SK-N-SH (cell line): ENCODE data around the gene MAP4K1. TPM values are rescaled to one million over a fixed set of nuclear protein-coding genes. Genes with fewer than 3 reads are reported as not detected.

Experiments
- CTCF ChIA-PET: fragments of 300-600, 350-600 bp; formaldehyde crosslinking; extraction: SDS; loops from one replicate; lab custom pipeline; 2021; lab: Yijun Ruan, JAX
- POLR2A ChIA-PET: fragments of 350-600 bp; sonication (Branson Sonifier 250); formaldehyde crosslinking; extraction: SDS; loops from one replicate; lab custom pipeline; 2020; ENCODE audit warnings: antibody characterized with exemption, inconsistent platforms; lab: Yijun Ruan, JAX
- DNase-seq: peaks from one replicate; pipeline ENCODE4 v3.0.0; 2012
- H2AFZ ChIP-seq: fragments of 200-600 bp; sonication (generic); 2 replicates; pipeline ENCODE4 v1.8.1; 2016; ENCODE audit warnings: antibody characterized with exemption, mild to moderate bottlenecking, low read depth
- H3F3A ChIP-seq: fragments of 200-600 bp; sonication (generic); replicated peaks from 2 replicates; pipeline ENCODE3; 2016; ENCODE audit warnings: antibody characterized with exemption, mild to moderate bottlenecking; ENCODE audit not compliant: insufficient read depth
- H3K27ac ChIP-seq, 2 experiments: fragments of 200-500 bp in 1 of 2; fragments of 200-600 bp in 1 of 2; sonication (Bioruptor generic) in 1 of 2; sonication (generic), shearing (Covaris generic) in 1 of 2; 2 replicates each; pipeline versions ENCODE4 v1.5.1 to v1.6.1; 2014 to 2016; ENCODE audit warnings: low read depth in 2 of 2, inconsistent platforms in 1 of 2, low read length in 1 of 2, mild to moderate bottlenecking in 1 of 2, mixed read lengths in 1 of 2
- H3K27me3 ChIP-seq: fragments of 200-600 bp; sonication (generic), shearing (Covaris generic); 2 replicates; pipeline ENCODE4 v1.6.1; 2016; ENCODE audit warnings: mixed run types; ENCODE audit not compliant: insufficient read depth
- H3K36me3 ChIP-seq, 2 experiments: fragments of 200-500 bp in 1 of 2; fragments of 200-600 bp in 1 of 2; sonication (Bioruptor generic) in 1 of 2; sonication (generic) in 1 of 2; replicated peaks in 1 of 2; 2 replicates each; pipeline versions ENCODE3 to v1.5.1; 2014 to 2016; ENCODE audit warnings: low read length in 1 of 2, mild to moderate bottlenecking in 1 of 2; ENCODE audit not compliant: insufficient read depth in 2 of 2, control insufficient read depth in 1 of 2
- H3K4me1 ChIP-seq, 2 experiments: fragments of 200-500 bp in 1 of 2; fragments of 200-600 bp in 1 of 2; sonication (Bioruptor generic) in 1 of 2; sonication (generic), shearing (Covaris generic) in 1 of 2; 2 replicates each; pipeline versions ENCODE4 v1.5.1 to v1.6.1; 2014 to 2016; ENCODE audit warnings: low read depth in 1 of 2, low read length in 1 of 2, mixed run types in 1 of 2; ENCODE audit not compliant: insufficient read depth in 2 of 2, control insufficient read depth in 1 of 2
- H3K4me2 ChIP-seq: fragments of 200-600 bp; sonication (generic), shearing (Covaris generic); 2 replicates; pipeline ENCODE4 v1.6.1; 2017; ENCODE audit warnings: mixed run types
- H3K4me3 ChIP-seq, 2 experiments: fragments of 200-500 bp in 1 of 2; fragments of 200-600 bp in 1 of 2; sonication (Bioruptor generic) in 1 of 2; sonication (generic), shearing (Covaris generic) in 1 of 2; 2 replicates each; pipeline versions ENCODE4 v1.5.1 to v1.8.1; 2014 to 2016; ENCODE audit warnings: low read depth in 2 of 2, inconsistent platforms in 1 of 2, low read length in 1 of 2, mild to moderate bottlenecking in 1 of 2, mixed read lengths in 1 of 2, moderate library complexity in 1 of 2
- H3K79me2 ChIP-seq: fragments of 200-600 bp; sonication (generic); 2 replicates; pipeline ENCODE4 v1.8.1; 2017; ENCODE audit warnings: mild to moderate bottlenecking; ENCODE audit not compliant: insufficient read depth
- H3K9ac ChIP-seq: fragments of 200-600 bp; sonication (generic); 2 replicates; pipeline ENCODE4 v1.6.1; 2017; ENCODE audit warnings: mixed run types
- H3K9me2 ChIP-seq: fragments of 200-600 bp; sonication (generic); 2 replicates; pipeline ENCODE4 v1.6.1; 2017; ENCODE audit warnings: mixed run types
- H3K9me3 ChIP-seq: fragments of 200-600 bp; sonication (generic); 2 replicates; pipeline ENCODE4 v1.6.1; 2017; ENCODE audit warnings: mixed run types, mild to moderate bottlenecking, moderate library complexity
- H4K20me1 ChIP-seq: fragments of 200-600 bp; sonication (generic); 2 replicates; pipeline ENCODE4 v1.6.1; 2017; ENCODE audit warnings: mild to moderate bottlenecking, mixed run types; ENCODE audit not compliant: insufficient read depth
- CHD2 ChIP-seq: fragments of 150-350 bp; IDR thresholded peaks from 2 replicates; pipeline ENCODE4 v1.6.1; 2018; ENCODE audit warnings: low read length; ENCODE audit not compliant: partially characterized antibody
- EZH2phosphoT487 ChIP-seq: fragments of 200-600 bp; sonication (generic); IDR thresholded peaks from 2 replicates; pipeline ENCODE4 v1.6.1; 2017; ENCODE audit warnings: low read depth, mixed run types, mild to moderate bottlenecking, antibody characterized with exemption, moderate library complexity, borderline replicate concordance
- FOXJ3 ChIP-seq: sonication (generic); formaldehyde crosslinking; IDR thresholded peaks from 2 replicates; pipeline ENCODE4 v1.5.1; 2020; ENCODE audit warnings: mild to moderate bottlenecking, missing genetic modification reagents
- FOXM1 ChIP-seq: IDR thresholded peaks from 2 replicates; pipeline ENCODE4 v1.4.0; 2012; ENCODE audit warnings: low read depth, mild to moderate bottlenecking
- TEAD4 ChIP-seq: IDR thresholded peaks from 2 replicates; pipeline ENCODE4 v1.4.0; 2012; ENCODE audit warnings: mild to moderate bottlenecking, borderline replicate concordance; ENCODE audit not compliant: insufficient read depth
- YY1 ChIP-seq: IDR thresholded peaks from 2 replicates; pipeline ENCODE4 v1.4.0; 2012; ENCODE audit warnings: low read depth, mild to moderate bottlenecking
- WGBS: methylation state at CpG from one replicate; pipeline ENCODE4 v1.1.6; 2017; ENCODE audit warnings: low lambda C conversion rate; 5-methylcytosine and 5-hydroxymethylcytosine counted together
- polyA plus RNA-seq, 3 experiments: library from polyadenylated mRNA; depleted of rRNA; stranded (reverse); fragments of >200 nt; gene quantifications; 2 replicates each; pipeline ENCODE4 v1.2.3, GENCODE V29; 2012
- TF ChIP-seq, protein P1 (sequence below): IDR thresholded peaks from 2 replicates; pipeline ENCODE4 v1.4.0; 2012; ENCODE audit warnings: low read depth, borderline replicate concordance
- TF ChIP-seq, protein P2 (sequence below): fragments of 200-600 bp; sonication (generic); IDR thresholded peaks from 2 replicates; pipeline ENCODE4 v1.6.1; 2017; ENCODE audit warnings: antibody characterized with exemption, mild to moderate bottlenecking, moderate library complexity
- TF ChIP-seq, protein P3 (sequence below): IDR thresholded peaks from 2 replicates; pipeline ENCODE4 v1.6.1; 2012; ENCODE audit warnings: mild to moderate bottlenecking, low read depth, low read length, moderate library complexity
- TF ChIP-seq, protein P4 (sequence below): IDR thresholded peaks from 2 replicates; pipeline ENCODE4; 2012

The MAP4K1 gene
- polyA plus RNA-seq, 1 of the 3 experiments (the other 2 are of a cell fraction): 0.31 TPM

DNA sequence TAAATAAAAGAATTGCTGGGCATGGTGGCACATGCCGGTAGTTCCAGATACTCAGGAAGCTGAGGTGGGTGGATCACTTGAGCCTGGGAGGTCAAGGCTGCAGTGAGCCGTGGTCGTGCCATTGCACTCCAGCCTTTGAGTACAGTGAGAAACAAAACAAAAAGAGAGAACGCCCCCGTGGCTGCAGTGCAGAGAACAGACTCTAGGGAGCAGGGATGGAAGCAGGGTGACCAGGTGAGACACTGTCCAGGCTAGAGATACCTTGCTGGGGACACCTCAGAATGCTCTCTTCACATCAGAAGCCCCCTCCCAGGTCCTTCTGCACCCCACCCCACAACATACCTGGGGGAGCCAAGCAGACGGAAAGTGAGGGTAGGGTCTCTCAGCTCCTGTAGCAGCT lies 24.8 kb downstream of the MAP4K1 start:
- no peaks in the 10 kb centered on the region for H3K9me2 ChIP-seq
- H3K27ac ChIP-seq: no peak overlapping the region
- no peaks in the 10 kb centered on the region; a peak in 1 of 4 replicates for H3K4me1 ChIP-seq
- 66% methylated on average over 6 of the region's 6 CpGs for WGBS
- no peaks in the 10 kb centered on the region for H3K27me3 ChIP-seq
- no peak overlapping the region for H2AFZ ChIP-seq
- no peaks in the 10 kb centered on the region for H3K79me2 ChIP-seq
- TF ChIP-seq, protein P1, sequence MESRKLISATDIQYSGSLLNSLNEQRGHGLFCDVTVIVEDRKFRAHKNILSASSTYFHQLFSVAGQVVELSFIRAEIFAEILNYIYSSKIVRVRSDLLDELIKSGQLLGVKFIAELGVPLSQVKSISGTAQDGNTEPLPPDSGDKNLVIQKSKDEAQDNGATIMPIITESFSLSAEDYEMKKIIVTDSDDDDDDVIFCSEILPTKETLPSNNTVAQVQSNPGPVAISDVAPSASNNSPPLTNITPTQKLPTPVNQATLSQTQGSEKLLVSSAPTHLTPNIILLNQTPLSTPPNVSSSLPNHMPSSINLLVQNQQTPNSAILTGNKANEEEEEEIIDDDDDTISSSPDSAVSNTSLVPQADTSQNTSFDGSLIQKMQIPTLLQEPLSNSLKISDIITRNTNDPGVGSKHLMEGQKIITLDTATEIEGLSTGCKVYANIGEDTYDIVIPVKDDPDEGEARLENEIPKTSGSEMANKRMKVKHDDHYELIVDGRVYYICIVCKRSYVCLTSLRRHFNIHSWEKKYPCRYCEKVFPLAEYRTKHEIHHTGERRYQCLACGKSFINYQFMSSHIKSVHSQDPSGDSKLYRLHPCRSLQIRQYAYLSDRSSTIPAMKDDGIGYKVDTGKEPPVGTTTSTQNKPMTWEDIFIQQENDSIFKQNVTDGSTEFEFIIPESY: no peak
- TF ChIP-seq CHD2 (no peak), EZH2phosphoT487 (no peak), FOXM1 (no peak), YY1 (no peak), TEAD4 (no peak), FOXJ3 (CRISPR knock-in tag) (no peak)
- TF ChIP-seq, protein P2, sequence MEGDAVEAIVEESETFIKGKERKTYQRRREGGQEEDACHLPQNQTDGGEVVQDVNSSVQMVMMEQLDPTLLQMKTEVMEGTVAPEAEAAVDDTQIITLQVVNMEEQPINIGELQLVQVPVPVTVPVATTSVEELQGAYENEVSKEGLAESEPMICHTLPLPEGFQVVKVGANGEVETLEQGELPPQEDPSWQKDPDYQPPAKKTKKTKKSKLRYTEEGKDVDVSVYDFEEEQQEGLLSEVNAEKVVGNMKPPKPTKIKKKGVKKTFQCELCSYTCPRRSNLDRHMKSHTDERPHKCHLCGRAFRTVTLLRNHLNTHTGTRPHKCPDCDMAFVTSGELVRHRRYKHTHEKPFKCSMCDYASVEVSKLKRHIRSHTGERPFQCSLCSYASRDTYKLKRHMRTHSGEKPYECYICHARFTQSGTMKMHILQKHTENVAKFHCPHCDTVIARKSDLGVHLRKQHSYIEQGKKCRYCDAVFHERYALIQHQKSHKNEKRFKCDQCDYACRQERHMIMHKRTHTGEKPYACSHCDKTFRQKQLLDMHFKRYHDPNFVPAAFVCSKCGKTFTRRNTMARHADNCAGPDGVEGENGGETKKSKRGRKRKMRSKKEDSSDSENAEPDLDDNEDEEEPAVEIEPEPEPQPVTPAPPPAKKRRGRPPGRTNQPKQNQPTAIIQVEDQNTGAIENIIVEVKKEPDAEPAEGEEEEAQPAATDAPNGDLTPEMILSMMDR: no peak
- TF ChIP-seq, protein P3, sequence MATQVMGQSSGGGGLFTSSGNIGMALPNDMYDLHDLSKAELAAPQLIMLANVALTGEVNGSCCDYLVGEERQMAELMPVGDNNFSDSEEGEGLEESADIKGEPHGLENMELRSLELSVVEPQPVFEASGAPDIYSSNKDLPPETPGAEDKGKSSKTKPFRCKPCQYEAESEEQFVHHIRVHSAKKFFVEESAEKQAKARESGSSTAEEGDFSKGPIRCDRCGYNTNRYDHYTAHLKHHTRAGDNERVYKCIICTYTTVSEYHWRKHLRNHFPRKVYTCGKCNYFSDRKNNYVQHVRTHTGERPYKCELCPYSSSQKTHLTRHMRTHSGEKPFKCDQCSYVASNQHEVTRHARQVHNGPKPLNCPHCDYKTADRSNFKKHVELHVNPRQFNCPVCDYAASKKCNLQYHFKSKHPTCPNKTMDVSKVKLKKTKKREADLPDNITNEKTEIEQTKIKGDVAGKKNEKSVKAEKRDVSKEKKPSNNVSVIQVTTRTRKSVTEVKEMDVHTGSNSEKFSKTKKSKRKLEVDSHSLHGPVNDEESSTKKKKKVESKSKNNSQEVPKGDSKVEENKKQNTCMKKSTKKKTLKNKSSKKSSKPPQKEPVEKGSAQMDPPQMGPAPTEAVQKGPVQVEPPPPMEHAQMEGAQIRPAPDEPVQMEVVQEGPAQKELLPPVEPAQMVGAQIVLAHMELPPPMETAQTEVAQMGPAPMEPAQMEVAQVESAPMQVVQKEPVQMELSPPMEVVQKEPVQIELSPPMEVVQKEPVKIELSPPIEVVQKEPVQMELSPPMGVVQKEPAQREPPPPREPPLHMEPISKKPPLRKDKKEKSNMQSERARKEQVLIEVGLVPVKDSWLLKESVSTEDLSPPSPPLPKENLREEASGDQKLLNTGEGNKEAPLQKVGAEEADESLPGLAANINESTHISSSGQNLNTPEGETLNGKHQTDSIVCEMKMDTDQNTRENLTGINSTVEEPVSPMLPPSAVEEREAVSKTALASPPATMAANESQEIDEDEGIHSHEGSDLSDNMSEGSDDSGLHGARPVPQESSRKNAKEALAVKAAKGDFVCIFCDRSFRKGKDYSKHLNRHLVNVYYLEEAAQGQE: no peak
- TF ChIP-seq, protein P4, sequence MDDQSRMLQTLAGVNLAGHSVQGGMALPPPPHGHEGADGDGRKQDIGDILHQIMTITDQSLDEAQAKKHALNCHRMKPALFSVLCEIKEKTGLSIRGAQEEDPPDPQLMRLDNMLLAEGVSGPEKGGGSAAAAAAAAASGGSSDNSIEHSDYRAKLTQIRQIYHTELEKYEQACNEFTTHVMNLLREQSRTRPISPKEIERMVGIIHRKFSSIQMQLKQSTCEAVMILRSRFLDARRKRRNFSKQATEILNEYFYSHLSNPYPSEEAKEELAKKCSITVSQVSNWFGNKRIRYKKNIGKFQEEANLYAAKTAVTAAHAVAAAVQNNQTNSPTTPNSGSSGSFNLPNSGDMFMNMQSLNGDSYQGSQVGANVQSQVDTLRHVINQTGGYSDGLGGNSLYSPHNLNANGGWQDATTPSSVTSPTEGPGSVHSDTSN: no peak
- no peaks in the 10 kb centered on the region for H3K9me3 ChIP-seq
- POLR2A ChIA-PET: no interaction called here
- no peaks in the 10 kb centered on the region for H3F3A ChIP-seq
- H3K9ac ChIP-seq: no peak overlapping the region
- H3K36me3 ChIP-seq: no peaks in the 10 kb centered on the region
- peak; percentile 22 for DNase-seq
- no peak overlapping the region for H3K4me2 ChIP-seq
- H3K4me3 ChIP-seq: no peak overlapping the region
- H4K20me1 ChIP-seq: no peaks in the 10 kb centered on the region
- CTCF ChIA-PET: interaction anchor here (1.1 to 1.3 kb wide), 2 partner anchors 13 to 41 kb away, joined by 3 to 4 read pairs; no protein-coding TSS in a partner anchor
